NCI-H345 treated with DMSO at 0.1 percent for 48 hours (cell line): ENCODE results near the gene PKMYT1.
A peak's percentile ranks its signal among the peaks of the same experiment; 100 is the strongest.
"Not testable (repeated sequence)": the region's sequence is repeated elsewhere in the genome, so short reads cannot be mapped to it uniquely, and the experiment has no call there.

ENCODE experiments used
- DNase-seq: peaks from one replicate; lab custom pipeline; 2025; ENCODE audit not compliant: unreplicated experiment; lab: John Stamatoyannopoulos, UW

PKMYT1 gene

GRCh38 chr16:2937170-2937569 lies 43.1 kb downstream of the PKMYT1 start:
- no peak for DNase-seq

GRCh38 chr16:2936436-2937011 lies 43.7 kb downstream of the PKMYT1 start:
- DNase-seq: no peak

- no peak for DNase-seq
Measured at GRCh38 chr16:2934450-2934849, 45.8 kb downstream of the PKMYT1 start.

DNA sequence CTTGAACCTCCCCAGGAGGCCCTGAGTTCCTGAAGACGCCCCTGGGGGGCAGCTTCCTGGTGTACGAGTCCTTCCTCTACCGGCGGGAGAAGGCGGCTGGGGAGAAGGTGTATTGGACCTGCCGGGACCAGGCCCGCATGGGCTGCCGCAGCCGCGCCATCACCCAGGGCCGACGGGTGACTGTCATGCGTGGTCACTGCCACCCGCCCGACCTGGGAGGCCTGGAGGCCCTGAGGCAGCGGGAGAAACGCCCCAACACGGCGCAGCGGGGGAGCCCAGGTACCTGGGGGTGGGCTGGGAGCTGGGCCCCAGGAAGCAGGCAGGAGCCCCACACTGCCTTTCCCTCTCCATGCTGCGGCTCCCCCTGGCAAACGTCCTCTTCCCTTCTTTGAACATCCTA lies 46.5 kb downstream of the PKMYT1 start:
- DNase-seq: no peak

GRCh38 chr16:2933136-2933535 lies 47.1 kb downstream of the PKMYT1 start:
- DNase-seq: no peak

GRCh38 chr16:2931231-2931914 lies 48.9 kb downstream of the PKMYT1 start:
- DNase-seq: not testable (repeated sequence)

DNA sequence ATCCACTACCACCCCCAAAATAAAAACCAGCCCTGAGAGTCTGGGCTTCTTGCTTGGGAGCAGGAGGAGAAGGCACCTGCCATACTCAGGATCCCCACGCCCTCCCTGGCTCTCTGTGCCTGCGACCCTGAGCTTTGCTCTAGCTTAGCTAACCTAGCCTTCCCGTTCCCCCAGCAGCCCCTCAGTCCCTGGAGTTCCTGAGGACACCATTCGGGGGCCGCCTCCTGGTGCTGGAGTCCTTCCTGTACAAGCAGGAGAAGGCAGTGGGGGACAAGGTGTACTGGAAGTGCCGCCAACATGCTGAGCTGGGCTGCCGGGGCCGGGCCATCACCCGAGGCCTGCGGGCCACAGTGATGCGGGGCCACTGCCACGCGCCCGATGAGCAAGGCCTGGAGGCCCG lies 50.0 kb downstream of the PKMYT1 start:
- no peak for DNase-seq

DNA sequence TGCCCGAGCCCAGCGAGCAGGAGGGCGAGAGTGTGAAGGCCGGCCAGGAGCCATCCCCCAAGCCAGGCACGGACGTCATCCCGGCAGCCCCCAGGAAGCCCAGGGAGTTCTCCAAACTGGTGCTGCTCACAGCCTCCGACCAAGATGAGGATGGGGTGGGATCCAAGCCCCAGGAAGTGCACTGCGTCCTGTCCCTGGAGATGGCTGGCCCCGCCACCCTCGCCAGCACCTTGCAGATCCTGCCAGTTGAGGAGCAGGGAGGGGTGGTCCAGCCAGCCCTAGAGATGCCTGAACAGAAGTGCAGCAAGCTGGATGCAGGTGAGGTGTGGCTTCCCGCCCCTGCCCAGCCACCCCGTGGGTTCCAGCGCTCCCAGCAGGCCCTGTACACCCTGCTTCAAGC lies 50.6 kb downstream of the PKMYT1 start:
- DNase-seq: no peak

- no peak for DNase-seq
Measured at GRCh38 chr16:2928796-2929195, 51.5 kb downstream of the PKMYT1 start.

DNA sequence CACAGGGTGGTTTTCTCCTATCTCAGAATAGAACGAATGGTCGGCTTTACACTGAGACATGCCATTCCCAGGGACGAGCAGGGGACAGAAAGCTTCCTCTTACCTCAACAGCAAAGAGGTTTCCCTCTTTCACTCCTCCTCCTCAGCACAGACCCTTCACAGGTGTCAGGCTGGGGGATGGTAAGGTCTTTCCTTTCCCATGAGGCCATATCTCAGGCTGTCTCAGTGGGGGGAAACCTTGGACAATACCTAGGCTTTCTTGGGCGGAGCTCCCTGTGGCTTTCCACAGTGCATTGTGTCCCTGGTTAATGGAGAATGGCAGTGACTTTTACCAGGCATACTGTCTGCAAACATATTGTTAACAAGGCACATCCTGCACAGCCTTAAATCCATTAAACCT lies 52.1 kb downstream of the PKMYT1 start:
- not testable (repeated sequence) for DNase-seq

DNA sequence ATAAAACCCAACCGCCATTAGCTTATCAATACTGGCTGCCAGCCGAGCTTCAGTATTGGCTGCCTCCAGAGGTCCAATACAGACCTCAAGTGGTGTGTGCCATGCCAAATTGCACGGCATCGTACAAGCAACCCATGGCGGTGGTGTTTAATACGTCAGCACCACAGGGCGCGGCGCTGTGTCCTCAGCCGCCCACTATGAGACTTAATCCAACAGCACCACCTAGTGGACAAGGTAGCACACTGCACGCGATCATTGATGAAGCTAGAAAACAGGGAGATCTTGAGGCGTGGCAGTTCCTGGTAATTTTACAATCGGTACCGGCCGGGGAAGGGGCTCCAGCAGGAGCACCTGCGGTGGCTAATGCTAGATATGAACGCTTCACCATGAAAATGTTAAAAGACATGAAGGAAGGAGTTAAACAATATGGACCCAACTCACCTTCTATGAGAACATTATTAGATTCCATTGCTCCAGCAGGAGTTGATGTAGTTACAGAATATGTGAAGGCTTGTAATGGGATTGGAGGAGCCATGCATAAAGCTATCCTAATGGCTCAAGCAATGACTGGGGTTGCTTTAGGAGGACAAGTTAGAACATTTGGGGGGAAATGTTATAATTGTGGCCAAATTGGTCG lies 53.1 kb downstream of the PKMYT1 start:
- peak; percentile 87 for DNase-seq

- no peak for DNase-seq
Measured at GRCh38 chr16:2926650-2926999, 53.6 kb downstream of the PKMYT1 start.

GRCh38 chr16:2925951-2926649 lies 54.1 kb downstream of the PKMYT1 start:
- DNase-seq: no peak

DNA sequence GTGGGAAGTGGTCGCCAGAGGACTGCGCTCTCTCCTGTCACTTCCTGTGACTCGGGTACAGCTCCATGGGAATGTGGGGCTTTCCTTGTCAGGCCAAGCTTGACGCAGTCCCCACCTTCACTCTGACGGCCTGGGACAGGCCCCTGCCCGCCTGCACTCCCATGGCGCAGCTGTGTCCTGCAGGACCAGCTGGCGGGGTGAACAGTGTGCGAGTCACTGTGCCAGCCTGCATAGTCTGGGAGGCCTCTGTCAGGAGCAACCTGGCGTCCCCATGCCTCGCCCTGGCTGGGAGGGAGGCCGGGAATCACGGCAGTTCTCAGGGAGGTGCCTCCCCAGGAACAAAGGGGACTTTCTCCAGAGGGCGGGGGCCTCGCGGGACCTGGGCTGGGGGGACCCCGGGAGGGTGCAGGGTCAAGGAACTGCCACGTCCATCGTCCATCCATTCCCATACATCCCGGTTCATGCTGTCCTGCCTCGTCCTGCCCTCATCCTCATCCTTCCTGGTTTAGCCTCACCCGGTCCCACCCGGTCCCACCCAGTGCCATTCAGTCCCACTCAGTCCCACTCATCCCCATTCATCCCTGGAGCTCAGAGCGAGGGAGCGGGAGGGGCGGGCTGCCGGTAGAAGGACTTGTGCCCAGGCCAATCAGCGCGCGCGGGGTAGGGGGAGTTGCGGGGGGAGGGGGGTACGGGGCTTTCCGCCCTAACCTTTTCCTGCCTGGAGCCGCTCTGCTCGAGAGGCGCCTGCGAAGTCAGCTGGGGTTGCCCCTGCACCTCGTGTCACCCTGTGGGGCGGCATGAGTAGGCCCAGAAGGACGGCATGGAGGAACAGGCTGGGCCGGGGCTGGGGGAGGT lies 55.1 kb downstream of the PKMYT1 start:
- no peak for DNase-seq

GRCh38 chr16:2923481-2923880 lies 56.8 kb downstream of the PKMYT1 start:
- no peak for DNase-seq
